ENCODE data around the gene RBM34.

The RBM34 gene

GRCh38 chr1:235102993-235103411 lies 58.0 kb downstream of the RBM34 start:
- Histone ChIP-seq H3K4me3 (ENCODE audit: severe bottlenecking) (no peak overlapping the region), H3K9me3 (ENCODE audit: severe bottlenecking) (no peaks in the 10 kb centered on the region), H3K36me3 (ENCODE audit: low read depth) (no peaks in the 10 kb centered on the region), H3K27ac (ENCODE audit: poor library complexity, severe bottlenecking) (no peak overlapping the region), H3K4me1 (ENCODE audit: insufficient read depth, poor library complexity, severe bottlenecking) (peaks cover 3% of the 10 kb centered on the region), H3K27me3 (ENCODE audit: insufficient read depth, poor library complexity, severe bottlenecking) (no peaks in the 10 kb centered on the region)
- DNase-seq (ENCODE audit: low spot score) (no peak), ATAC-seq (ENCODE audit: low read depth) (no peak)
- TF ChIP-seq CTCF (IDR thresholded peaks at IDR 0.05; ENCODE audit: poor library complexity, severe bottlenecking), result no peak

GRCh38 chr1:235102259-235102582 lies 58.8 kb downstream of the RBM34 start:
- Histone ChIP-seq H3K27me3 (ENCODE audit: insufficient read depth, poor library complexity, severe bottlenecking) (no peaks in the 10 kb centered on the region), H3K36me3 (ENCODE audit: low read depth) (no peaks in the 10 kb centered on the region), H3K4me1 (ENCODE audit: insufficient read depth, poor library complexity, severe bottlenecking) (peaks cover 3% of the 10 kb centered on the region), H3K9me3 (ENCODE audit: severe bottlenecking) (no peaks in the 10 kb centered on the region), H3K27ac (ENCODE audit: poor library complexity, severe bottlenecking) (no peak overlapping the region), H3K4me3 (ENCODE audit: severe bottlenecking) (no peak overlapping the region)
- ATAC-seq (ENCODE audit: low read depth) (no peak), DNase-seq (ENCODE audit: low spot score) (no peak)
- no peak for TF ChIP-seq CTCF (IDR thresholded peaks at IDR 0.05; ENCODE audit: poor library complexity, severe bottlenecking)

- no peak for ATAC-seq (ENCODE audit: low read depth)
- no peak overlapping the region for H3K4me3 ChIP-seq (ENCODE audit: severe bottlenecking)
- no peak for DNase-seq (ENCODE audit: low spot score)
- H3K9me3 ChIP-seq (ENCODE audit: severe bottlenecking), result no peaks in the 10 kb centered on the region
- TF ChIP-seq CTCF (IDR thresholded peaks at IDR 0.05; ENCODE audit: poor library complexity, severe bottlenecking), result no peak
- no peaks in the 10 kb centered on the region for H3K36me3 ChIP-seq (ENCODE audit: low read depth)
- H3K27ac ChIP-seq (ENCODE audit: poor library complexity, severe bottlenecking), result no peak overlapping the region
- peaks cover 3% of the 10 kb centered on the region for H3K4me1 ChIP-seq (ENCODE audit: insufficient read depth, poor library complexity, severe bottlenecking)
- no peaks in the 10 kb centered on the region for H3K27me3 ChIP-seq (ENCODE audit: insufficient read depth, poor library complexity, severe bottlenecking)
Measured at GRCh38 chr1:235101558-235102258, 59.3 kb downstream of the RBM34 start.

- no peak for DNase-seq (ENCODE audit: low spot score)
- Histone ChIP-seq H3K4me1 (ENCODE audit: insufficient read depth, poor library complexity, severe bottlenecking) (peaks cover 3% of the 10 kb centered on the region), H3K9me3 (ENCODE audit: severe bottlenecking) (no peaks in the 10 kb centered on the region), H3K27ac (ENCODE audit: poor library complexity, severe bottlenecking) (no peak overlapping the region), H3K4me3 (ENCODE audit: severe bottlenecking) (no peak overlapping the region), H3K27me3 (ENCODE audit: insufficient read depth, poor library complexity, severe bottlenecking) (no peaks in the 10 kb centered on the region), H3K36me3 (ENCODE audit: low read depth) (no peaks in the 10 kb centered on the region)
- no peak for ATAC-seq (ENCODE audit: low read depth)
- TF ChIP-seq CTCF (IDR thresholded peaks at IDR 0.05; ENCODE audit: poor library complexity, severe bottlenecking), result no peak
Measured at GRCh38 chr1:235100194-235100772, 60.8 kb downstream of the RBM34 start.

GRCh38 chr1:235098991-235099390 lies 62.1 kb downstream of the RBM34 start:
- Histone ChIP-seq H3K4me3 (ENCODE audit: severe bottlenecking) (no peak overlapping the region), H3K27me3 (ENCODE audit: insufficient read depth, poor library complexity, severe bottlenecking) (no peaks in the 10 kb centered on the region), H3K4me1 (ENCODE audit: insufficient read depth, poor library complexity, severe bottlenecking) (no peaks in the 10 kb centered on the region), H3K9me3 (ENCODE audit: severe bottlenecking) (no peaks in the 10 kb centered on the region), H3K27ac (ENCODE audit: poor library complexity, severe bottlenecking) (no peak overlapping the region), H3K36me3 (ENCODE audit: low read depth) (no peaks in the 10 kb centered on the region)
- ATAC-seq (ENCODE audit: low read depth) (no peak), DNase-seq (ENCODE audit: low spot score) (no peak)
- TF ChIP-seq CTCF (IDR thresholded peaks at IDR 0.05; ENCODE audit: poor library complexity, severe bottlenecking), result no peak
